ENCODE results near the gene CCNK.

Gene CCNK

DNA sequence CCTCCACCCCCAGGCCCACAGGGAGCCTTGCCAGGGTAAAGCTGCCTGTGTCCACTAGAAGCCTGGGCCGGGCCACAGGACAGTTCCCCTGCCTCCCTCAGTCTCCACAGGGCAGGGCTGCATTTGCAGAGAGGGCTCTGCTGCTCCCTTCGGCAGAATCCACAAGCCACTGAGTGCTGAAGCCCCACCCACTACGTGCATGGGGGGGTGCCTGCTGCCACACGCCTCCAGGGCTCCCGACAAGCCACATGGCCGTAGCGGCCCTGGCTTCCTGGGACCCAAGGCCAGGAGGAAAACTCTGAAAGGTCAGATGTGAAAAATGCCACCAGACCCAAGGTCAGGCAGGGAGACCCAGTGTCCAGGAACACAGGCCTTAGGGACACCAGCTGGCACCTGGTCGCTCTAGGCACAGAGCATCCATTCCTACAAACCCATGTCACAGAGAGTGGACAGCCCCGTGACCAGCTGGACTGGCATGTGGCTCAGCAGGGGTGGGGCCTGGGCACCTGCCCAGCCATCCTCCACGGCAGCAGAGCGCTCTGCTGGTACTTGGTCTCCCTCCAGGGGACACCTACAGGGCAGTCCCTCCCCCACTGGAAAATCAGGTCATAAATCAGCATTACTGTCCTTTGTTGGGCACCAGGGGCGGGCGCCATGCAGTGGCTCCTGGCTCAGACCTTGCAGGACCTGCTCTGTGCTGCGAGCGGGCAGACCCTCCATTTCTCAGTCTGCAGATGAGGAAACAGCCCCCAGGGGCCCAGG, 79.9 kb downstream of the CCNK start:
- H3K4me3 ChIP-seq (ENCODE audit: low read depth, low read length), result no peak overlapping the region
- TF ChIP-seq, protein P1, sequence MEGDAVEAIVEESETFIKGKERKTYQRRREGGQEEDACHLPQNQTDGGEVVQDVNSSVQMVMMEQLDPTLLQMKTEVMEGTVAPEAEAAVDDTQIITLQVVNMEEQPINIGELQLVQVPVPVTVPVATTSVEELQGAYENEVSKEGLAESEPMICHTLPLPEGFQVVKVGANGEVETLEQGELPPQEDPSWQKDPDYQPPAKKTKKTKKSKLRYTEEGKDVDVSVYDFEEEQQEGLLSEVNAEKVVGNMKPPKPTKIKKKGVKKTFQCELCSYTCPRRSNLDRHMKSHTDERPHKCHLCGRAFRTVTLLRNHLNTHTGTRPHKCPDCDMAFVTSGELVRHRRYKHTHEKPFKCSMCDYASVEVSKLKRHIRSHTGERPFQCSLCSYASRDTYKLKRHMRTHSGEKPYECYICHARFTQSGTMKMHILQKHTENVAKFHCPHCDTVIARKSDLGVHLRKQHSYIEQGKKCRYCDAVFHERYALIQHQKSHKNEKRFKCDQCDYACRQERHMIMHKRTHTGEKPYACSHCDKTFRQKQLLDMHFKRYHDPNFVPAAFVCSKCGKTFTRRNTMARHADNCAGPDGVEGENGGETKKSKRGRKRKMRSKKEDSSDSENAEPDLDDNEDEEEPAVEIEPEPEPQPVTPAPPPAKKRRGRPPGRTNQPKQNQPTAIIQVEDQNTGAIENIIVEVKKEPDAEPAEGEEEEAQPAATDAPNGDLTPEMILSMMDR (IDR thresholded peaks at IDR 0.05; ENCODE audit: low read depth, low read length), result no peak

DNA sequence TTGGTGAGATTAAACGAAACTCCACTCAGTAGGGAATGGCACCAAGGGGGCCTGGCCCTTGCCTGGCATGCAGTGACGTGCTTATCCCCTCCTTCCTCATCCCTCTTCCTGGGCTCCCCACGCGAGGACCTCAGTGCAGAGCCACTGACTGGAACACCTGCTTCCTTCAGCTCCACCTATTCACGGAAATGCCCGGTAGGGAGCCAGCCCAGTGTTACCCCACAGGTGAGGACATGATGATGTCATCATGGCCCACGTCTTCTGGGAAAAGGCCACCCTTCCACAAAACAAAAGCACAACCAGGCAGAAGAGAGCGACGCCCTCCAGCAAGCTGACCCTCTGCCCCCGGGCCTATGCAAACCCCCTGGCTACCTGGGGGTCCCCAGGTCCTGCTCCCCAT, 80.7 kb downstream of the CCNK start:
- TF ChIP-seq, protein P1 (IDR thresholded peaks at IDR 0.05; ENCODE audit: low read depth, low read length), result no peak
- no peak overlapping the region for H3K4me3 ChIP-seq (ENCODE audit: low read depth, low read length)
